T-helper 1 cell treated with Interleukin-12 subunit alpha and Interleukin-12 subunit beta and Interleukin-4 antibody, amounts not matched to agents 30 μg/mL and 1 μg/mL, for 36 hours (primary cell): ENCODE results near the gene EXT2.

Source experiments
- H3K27ac Mint-ChIP-seq: one replicate; pipeline ENCODE4 v1.8.0; 2021; ENCODE audit warnings: mild to moderate bottlenecking, mixed read lengths
- H3K27me3 Mint-ChIP-seq: one replicate; pipeline ENCODE4 v1.8.0; 2021; ENCODE audit warnings: low read depth, mixed read lengths
- H3K36me3 Mint-ChIP-seq: one replicate; pipeline ENCODE4 v1.8.0; 2021; ENCODE audit warnings: low read depth, mixed read lengths
- H3K4me1 Mint-ChIP-seq: one replicate; pipeline ENCODE4 v1.8.0; 2021; ENCODE audit warnings: low read depth, mixed read lengths
- H3K4me3 Mint-ChIP-seq: one replicate; pipeline ENCODE4 v1.8.0; 2021; ENCODE audit warnings: mild to moderate bottlenecking, moderate library complexity, mixed read lengths
- H3K9me3 Mint-ChIP-seq: one replicate; pipeline ENCODE4 v1.8.0; 2021; ENCODE audit warnings: mixed read lengths

EXT2 gene

GRCh38 chr11:44179173-44179572 is 83.7 kb downstream of the EXT2 start:
- Mint-ChIP-seq H3K4me1 (no peaks in the 10 kb centered on the region), H3K9me3 (no peaks in the 10 kb centered on the region), H3K4me3 (no peak overlapping the region), H3K27me3 (no peaks in the 10 kb centered on the region), H3K27ac (no peak overlapping the region), H3K36me3 (no peaks in the 10 kb centered on the region)

GRCh38 chr11:44180107-44180506 is 84.6 kb downstream of the EXT2 start:
- Mint-ChIP-seq H3K27ac (no peak overlapping the region), H3K4me3 (no peak overlapping the region), H3K9me3 (no peaks in the 10 kb centered on the region), H3K27me3 (no peaks in the 10 kb centered on the region), H3K36me3 (no peaks in the 10 kb centered on the region), H3K4me1 (no peaks in the 10 kb centered on the region)

GRCh38 chr11:44185522-44185921 is 90.0 kb downstream of the EXT2 start:
- Mint-ChIP-seq H3K4me1 (peaks cover 2% of the 10 kb centered on the region), H3K36me3 (peaks cover 24% of the 10 kb centered on the region), H3K27ac (no peak overlapping the region), H3K9me3 (peaks cover 29% of the 10 kb centered on the region), H3K27me3 (no peaks in the 10 kb centered on the region), H3K4me3 (no peak overlapping the region)

- Mint-ChIP-seq H3K27me3 (no peaks in the 10 kb centered on the region), H3K9me3 (peaks cover 29% of the 10 kb centered on the region), H3K4me3 (no peak overlapping the region), H3K36me3 (peaks cover 24% of the 10 kb centered on the region), H3K27ac (no peak overlapping the region), H3K4me1 (peaks cover 2% of the 10 kb centered on the region)
Measured at GRCh38 chr11:44186321-44186930, 90.9 kb downstream of the EXT2 start.

- H3K4me3 Mint-ChIP-seq = no peak overlapping the region
- no peaks in the 10 kb centered on the region for H3K27me3 Mint-ChIP-seq
- no peak overlapping the region for H3K27ac Mint-ChIP-seq
- H3K9me3 Mint-ChIP-seq = peaks cover 29% of the 10 kb centered on the region
- H3K36me3 Mint-ChIP-seq = peaks cover 24% of the 10 kb centered on the region
- peaks cover 6% of the 10 kb centered on the region for H3K4me1 Mint-ChIP-seq
Measured at GRCh38 chr11:44188643-44189042, 93.2 kb downstream of the EXT2 start.

GRCh38 chr11:44189986-44190882 is 94.8 kb downstream of the EXT2 start:
- Mint-ChIP-seq H3K36me3 (peaks cover 26% of the 10 kb centered on the region), H3K27ac (no peak overlapping the region), H3K9me3 (peaks cover 29% of the 10 kb centered on the region), H3K4me3 (no peak overlapping the region), H3K27me3 (no peaks in the 10 kb centered on the region), H3K4me1 (peaks cover 6% of the 10 kb centered on the region)

- H3K9me3 Mint-ChIP-seq = peaks cover 29% of the 10 kb centered on the region
- peaks cover 6% of the 10 kb centered on the region for H3K4me1 Mint-ChIP-seq
- no peak overlapping the region for H3K4me3 Mint-ChIP-seq
- peaks cover 26% of the 10 kb centered on the region for H3K36me3 Mint-ChIP-seq
- H3K27me3 Mint-ChIP-seq = no peaks in the 10 kb centered on the region
- no peak overlapping the region for H3K27ac Mint-ChIP-seq
Measured at GRCh38 chr11:44190883-44191230, 95.4 kb downstream of the EXT2 start.

GRCh38 chr11:44191322-44192016 is 96.0 kb downstream of the EXT2 start:
- no peaks in the 10 kb centered on the region for H3K27me3 Mint-ChIP-seq
- no peak overlapping the region for H3K4me3 Mint-ChIP-seq
- H3K36me3 Mint-ChIP-seq = peaks cover 28% of the 10 kb centered on the region
- H3K27ac Mint-ChIP-seq = no peak overlapping the region
- H3K9me3 Mint-ChIP-seq = peaks cover 33% of the 10 kb centered on the region
- peaks cover 6% of the 10 kb centered on the region for H3K4me1 Mint-ChIP-seq

- Mint-ChIP-seq H3K27ac (no peak overlapping the region), H3K36me3 (peaks cover 32% of the 10 kb centered on the region), H3K27me3 (no peaks in the 10 kb centered on the region), H3K4me1 (peaks cover 6% of the 10 kb centered on the region), H3K9me3 (peaks cover 37% of the 10 kb centered on the region), H3K4me3 (no peak overlapping the region)
Measured at GRCh38 chr11:44192017-44192385, 96.5 kb downstream of the EXT2 start.

GRCh38 chr11:44192462-44193100 is 97.1 kb downstream of the EXT2 start:
- Mint-ChIP-seq H3K27ac (no peak overlapping the region), H3K36me3 (peaks cover 31% of the 10 kb centered on the region), H3K27me3 (no peaks in the 10 kb centered on the region)

GRCh38 chr11:44193856-44194255 is 98.4 kb downstream of the EXT2 start:
- H3K4me3 Mint-ChIP-seq = no peak overlapping the region
- peaks cover 6% of the 10 kb centered on the region for H3K4me1 Mint-ChIP-seq
- peaks cover 32% of the 10 kb centered on the region for H3K36me3 Mint-ChIP-seq
- peaks cover 18% of the 10 kb centered on the region for H3K9me3 Mint-ChIP-seq
- no peaks in the 10 kb centered on the region for H3K27me3 Mint-ChIP-seq
- H3K27ac Mint-ChIP-seq = no peak overlapping the region

More at GRCh38 chr11:44192462-44193100, 97.1 kb downstream of the EXT2 start:
- H3K4me1 Mint-ChIP-seq = peaks cover 6% of the 10 kb centered on the region
- H3K4me3 Mint-ChIP-seq = no peak overlapping the region
- H3K9me3 Mint-ChIP-seq = peaks cover 31% of the 10 kb centered on the region

GRCh38 chr11:44198146-44198724 is 102.8 kb downstream of the EXT2 start:
- H3K27ac Mint-ChIP-seq = no peak overlapping the region
- no peak overlapping the region for H3K4me3 Mint-ChIP-seq
- H3K9me3 Mint-ChIP-seq = peaks cover 8% of the 10 kb centered on the region
- no peaks in the 10 kb centered on the region for H3K4me1 Mint-ChIP-seq
- no peaks in the 10 kb centered on the region for H3K27me3 Mint-ChIP-seq
- H3K36me3 Mint-ChIP-seq = peaks cover 35% of the 10 kb centered on the region

GRCh38 chr11:44199298-44199697 is 103.8 kb downstream of the EXT2 start:
- Mint-ChIP-seq H3K36me3 (peaks cover 33% of the 10 kb centered on the region), H3K4me1 (no peaks in the 10 kb centered on the region), H3K27me3 (no peaks in the 10 kb centered on the region), H3K4me3 (no peak overlapping the region), H3K9me3 (peaks cover 8% of the 10 kb centered on the region), H3K27ac (no peak overlapping the region)

GRCh38 chr11:44199816-44200215 is 104.3 kb downstream of the EXT2 start:
- H3K9me3 Mint-ChIP-seq = peaks cover 8% of the 10 kb centered on the region
- peaks cover 33% of the 10 kb centered on the region for H3K36me3 Mint-ChIP-seq
- no peak overlapping the region for H3K4me3 Mint-ChIP-seq
- no peaks in the 10 kb centered on the region for H3K27me3 Mint-ChIP-seq
- no peak overlapping the region for H3K27ac Mint-ChIP-seq
- H3K4me1 Mint-ChIP-seq = no peaks in the 10 kb centered on the region
